Heart left ventricle (tissue), 13 donors: Measurements from ENCODE around the gene ANK2.

ENCODE experiments used
- CTCF ChIP-seq, 12 donors: fragments of 200-600 bp; sonication (generic) in 4 of 12; IDR thresholded peaks; one replicate each; pipeline versions ENCODE4 v1.5.0 to v1.8.0; 2018 to 2022; ENCODE audit warnings: antibody characterized with exemption in 12 of 12, mild to moderate bottlenecking in 5 of 12
- POLR2A ChIP-seq, 2 donors: fragments of 450-650 bp; IDR thresholded peaks; one replicate each; pipeline ENCODE4 v1.6.1; 2017; ENCODE audit warnings: antibody characterized with exemption in 2 of 2, mild to moderate bottlenecking in 2 of 2, moderate library complexity in 2 of 2
- donor health status: ischemic (EF 13 %, LVEDD 7.1; RV severe dilation, severe dysfunction).
- donor health status: DM: no; HTN: yes; CAD: no.
- donor health status: DM: no; HTN: no; CAD: no.
- donor health status: ischemic (EF 25% LVEDD 6.9; RV normal size, moderate dysfunction).
- donor health status: ischemic (EF 25% LVEDD 5.7; RV mildly dilated, moderate dysfunction).
- donor health status: ischemic (EF 35%, LVEDD 5.7; RV mildly dilated, moderate dysfunction).
- donor health status: nonischemic (EF 11% LVEDD 7.7; RV severe dilation, severe dysfunction).
- donor health status: DM: yes; HTN: yes; CAD: no.
- donor health status: PGD.
- donor health status: ischemic (EF 29% LVEDD 5.4; RV normal size, mild dysfunction).
- donor health status: nonischemic (EF 23%, LVEDD 6.1; RV moderate dilation, normal function).

- TF ChIP-seq CTCF (IDR thresholded peaks at IDR 0.05) (no peak), POLR2A (IDR thresholded peaks at IDR 0.05) (no peak)
Measured at GRCh38 chr4:113077575-113077974, 28.1 kb downstream of the ANK2 start.
